HUES6 (cell line): ENCODE measurements around the gene SLC6A12.

Source experiments
- H3K27ac ChIP-seq: 2 replicates; pipeline ENCODE4 v1.7.0; 2013; ENCODE audit warnings: low read depth, mild to moderate bottlenecking, low read length, inconsistent platforms
- H3K27me3 ChIP-seq: 2 replicates; pipeline ENCODE4 v1.6.1; 2013; ENCODE audit warnings: low read length; ENCODE audit not compliant: control insufficient read depth, insufficient read depth
- H3K36me3 ChIP-seq: 2 replicates; pipeline ENCODE4 v1.6.1; 2013; ENCODE audit warnings: low read length; ENCODE audit not compliant: control insufficient read depth, insufficient read depth
- H3K4me1 ChIP-seq: 2 replicates; pipeline ENCODE4 v1.6.1; 2013; ENCODE audit warnings: low read length; ENCODE audit not compliant: control insufficient read depth, insufficient read depth
- H3K4me3 ChIP-seq: 2 replicates; pipeline ENCODE4 v1.5.1; 2013; ENCODE audit warnings: low read depth, low read length
- H3K9ac ChIP-seq: one replicate; pipeline ENCODE4 v1.6.1; 2013; ENCODE audit warnings: mild to moderate bottlenecking, low read length
- H3K9me3 ChIP-seq: 2 replicates; pipeline ENCODE4 v1.6.1; 2013; ENCODE audit warnings: low read depth, low read length; ENCODE audit not compliant: control insufficient read depth, insufficient read depth

Gene SLC6A12

DNA sequence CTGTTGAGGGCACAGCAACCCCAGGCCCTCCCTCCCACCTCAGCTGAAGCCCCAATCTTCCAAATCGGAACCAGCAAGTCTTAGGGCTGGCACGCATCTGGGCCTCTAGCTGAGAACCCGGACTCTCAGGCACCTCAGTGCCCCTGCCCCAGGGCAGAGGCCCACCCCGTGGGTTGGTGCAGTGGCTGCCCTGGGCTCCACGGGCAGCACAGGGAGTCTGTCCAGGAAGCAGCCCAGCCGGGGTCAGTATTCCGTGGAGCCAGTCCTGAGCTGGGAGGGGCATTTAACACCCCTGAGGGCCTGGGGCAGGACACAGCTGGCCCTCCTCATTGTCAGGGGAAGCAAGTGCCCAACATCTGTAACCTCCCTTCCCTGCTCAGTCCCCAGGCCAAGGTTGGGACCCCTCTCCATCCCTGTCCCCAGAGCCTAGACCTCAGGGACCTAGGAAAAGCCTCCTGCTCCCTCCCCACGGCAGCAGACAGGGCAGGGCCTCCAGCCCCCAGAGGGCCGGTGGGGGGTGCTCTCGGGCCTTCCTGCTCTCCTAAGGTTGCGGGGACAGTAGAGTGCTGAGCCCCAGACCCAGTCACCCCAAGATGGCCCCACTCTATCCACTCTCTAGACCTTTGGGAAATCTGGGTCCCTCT lies 36.5 kb downstream of the SLC6A12 start:
- Histone ChIP-seq H3K27ac (no peak overlapping the region), H3K4me3 (no peak overlapping the region)

DNA sequence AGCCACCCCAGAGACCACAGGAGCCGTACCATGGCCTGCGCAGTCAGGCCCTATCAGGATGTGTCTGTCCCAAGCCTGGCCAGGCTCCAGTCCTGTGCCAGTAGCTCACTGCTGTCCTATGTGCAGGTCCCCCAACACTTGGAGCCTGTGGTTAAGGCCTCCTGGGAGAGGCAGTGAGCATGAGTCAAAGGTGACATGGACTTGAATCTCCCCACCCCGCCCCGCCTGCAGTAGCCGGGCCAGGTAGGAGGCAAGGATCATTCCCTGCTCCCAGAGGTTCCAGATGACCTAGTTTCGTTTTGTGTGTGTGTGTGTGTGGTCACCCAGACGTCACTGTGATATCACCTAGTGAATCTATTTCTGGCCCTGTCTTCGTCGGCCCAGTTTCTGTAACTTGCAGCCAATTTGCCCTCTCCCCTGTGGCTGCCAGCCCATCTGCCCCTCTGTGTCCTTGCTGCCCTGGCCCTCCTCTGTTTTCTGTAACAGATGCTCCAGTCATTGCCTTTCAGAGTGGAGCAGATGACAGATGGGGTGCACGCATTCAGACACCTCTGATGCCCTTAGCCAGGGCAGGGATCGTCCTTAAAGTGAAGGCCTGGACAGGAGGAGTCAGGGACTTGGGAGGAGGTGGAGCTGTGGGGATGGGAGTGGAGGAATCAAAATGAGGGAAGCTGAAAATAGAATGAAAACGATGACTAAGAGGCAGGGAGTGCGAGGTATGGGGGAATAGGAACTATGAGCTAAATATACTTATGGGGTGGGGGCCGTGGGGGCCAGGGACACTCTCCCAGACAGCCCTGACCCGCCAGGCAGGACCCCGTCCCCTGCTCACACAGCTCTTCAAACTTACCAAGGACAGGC lies 37.4 kb downstream of the SLC6A12 start:
- Histone ChIP-seq H3K27me3 (no peaks in the 10 kb centered on the region), H3K4me1 (peaks cover 37% of the 10 kb centered on the region), H3K27ac (no peak overlapping the region), H3K36me3 (no peaks in the 10 kb centered on the region), H3K4me3 (no peak overlapping the region), H3K9me3 (no peaks in the 10 kb centered on the region), H3K9ac (no peak overlapping the region)

More for the DNA sequence above, 36.5 kb downstream of the SLC6A12 start:
- Histone ChIP-seq H3K4me1 (peaks cover 44% of the 10 kb centered on the region), H3K9ac (no peak overlapping the region), H3K27me3 (no peaks in the 10 kb centered on the region), H3K9me3 (no peaks in the 10 kb centered on the region), H3K36me3 (no peaks in the 10 kb centered on the region)

DNA sequence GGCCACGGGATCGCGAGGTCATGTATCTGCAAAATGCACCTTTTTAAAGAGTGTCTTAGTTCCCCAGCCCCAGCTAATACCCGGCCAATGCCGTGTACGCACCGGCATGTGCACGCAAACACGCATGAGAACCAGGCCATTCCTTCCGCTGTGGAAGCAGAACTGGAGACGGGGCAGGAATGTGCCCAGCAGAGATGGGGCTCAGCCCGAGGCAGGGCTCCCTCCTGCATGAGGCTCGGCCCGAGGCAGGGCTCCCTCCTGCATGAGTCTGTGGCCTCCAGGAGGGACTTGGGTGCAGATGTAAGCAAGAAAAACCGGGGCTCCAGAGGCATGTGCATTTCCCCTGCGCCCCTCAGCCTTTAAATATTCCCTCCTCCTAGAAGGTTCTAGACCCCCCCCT lies 38.2 kb downstream of the SLC6A12 start:
- H3K4me1 ChIP-seq = peaks cover 44% of the 10 kb centered on the region
- no peak overlapping the region for H3K4me3 ChIP-seq
- no peaks in the 10 kb centered on the region for H3K27me3 ChIP-seq
- H3K9ac ChIP-seq = no peak overlapping the region
- H3K27ac ChIP-seq = no peak overlapping the region
- H3K9me3 ChIP-seq = no peaks in the 10 kb centered on the region
- H3K36me3 ChIP-seq = no peaks in the 10 kb centered on the region

DNA sequence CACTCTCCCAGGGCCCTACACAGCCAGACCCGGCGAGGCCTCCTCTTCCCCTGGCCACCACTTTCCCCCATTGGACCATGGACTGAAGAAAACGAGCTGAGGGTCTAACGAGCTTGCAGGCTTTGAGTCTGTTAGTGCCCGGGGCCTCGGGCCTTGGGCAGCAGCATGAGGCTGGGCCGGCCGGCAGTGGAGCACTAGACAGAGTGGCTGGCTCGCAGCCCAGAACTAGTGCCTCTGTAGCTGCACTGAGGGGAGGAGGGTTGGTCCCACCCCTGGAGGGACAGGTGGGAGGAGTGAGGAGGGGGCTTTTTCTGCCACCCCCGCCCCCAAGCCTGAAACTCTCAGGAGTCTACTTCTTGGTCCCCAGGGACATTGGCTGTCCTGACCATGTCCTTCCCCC lies 38.7 kb downstream of the SLC6A12 start:
- Histone ChIP-seq H3K4me1 (peaks cover 49% of the 10 kb centered on the region), H3K27ac (no peak overlapping the region), H3K27me3 (no peaks in the 10 kb centered on the region), H3K9me3 (no peaks in the 10 kb centered on the region), H3K4me3 (no peak overlapping the region), H3K9ac (no peak overlapping the region), H3K36me3 (no peaks in the 10 kb centered on the region)

DNA sequence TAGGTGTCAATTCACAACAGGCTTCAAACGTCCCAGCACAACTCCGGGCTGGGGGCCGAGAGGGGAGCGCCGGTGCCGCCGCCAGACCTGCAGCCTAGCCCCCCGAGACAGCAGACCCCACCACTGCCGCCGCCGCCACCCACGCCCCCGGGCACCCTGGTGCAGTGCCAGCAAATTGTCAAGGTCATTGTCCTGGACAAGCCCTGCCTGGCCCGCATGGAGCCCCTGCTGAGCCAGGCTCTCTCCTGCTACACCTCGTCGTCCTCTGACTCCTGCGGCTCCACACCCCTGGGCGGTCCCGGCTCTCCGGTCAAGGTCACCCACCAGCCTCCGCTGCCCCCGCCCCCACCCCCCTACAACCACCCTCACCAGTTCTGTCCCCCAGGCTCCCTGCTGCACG lies 39.4 kb downstream of the SLC6A12 start:
- no peak overlapping the region for H3K4me3 ChIP-seq
- peaks cover 52% of the 10 kb centered on the region for H3K4me1 ChIP-seq
- H3K27ac ChIP-seq = no peak overlapping the region
- H3K36me3 ChIP-seq = no peaks in the 10 kb centered on the region
- no peaks in the 10 kb centered on the region for H3K9me3 ChIP-seq
- H3K9ac ChIP-seq = no peak overlapping the region
- no peaks in the 10 kb centered on the region; the same call in 1 of the 2 replicates for H3K27me3 ChIP-seq

DNA sequence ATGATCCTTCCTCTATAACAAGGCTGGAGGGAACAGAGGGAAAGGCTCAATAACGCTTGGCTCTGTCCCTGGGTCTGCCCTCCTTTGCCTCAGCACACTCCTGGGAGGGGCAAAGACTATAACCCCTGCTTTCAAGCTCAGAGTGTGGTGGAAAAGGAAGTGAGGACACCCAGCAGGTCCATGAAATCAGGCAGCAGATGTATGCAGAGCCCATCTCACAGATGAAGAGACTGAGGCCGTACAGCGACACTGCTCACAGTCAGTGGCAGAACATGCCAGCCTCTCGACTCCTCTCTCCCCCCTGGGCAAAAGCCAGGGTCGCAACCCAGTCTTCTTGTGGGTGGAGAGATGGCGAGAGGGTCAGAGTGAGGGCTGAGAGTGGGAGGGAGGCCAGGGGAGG lies 39.8 kb downstream of the SLC6A12 start:
- peaks cover 52% of the 10 kb centered on the region for H3K4me1 ChIP-seq
- H3K9me3 ChIP-seq = no peaks in the 10 kb centered on the region

DNA sequence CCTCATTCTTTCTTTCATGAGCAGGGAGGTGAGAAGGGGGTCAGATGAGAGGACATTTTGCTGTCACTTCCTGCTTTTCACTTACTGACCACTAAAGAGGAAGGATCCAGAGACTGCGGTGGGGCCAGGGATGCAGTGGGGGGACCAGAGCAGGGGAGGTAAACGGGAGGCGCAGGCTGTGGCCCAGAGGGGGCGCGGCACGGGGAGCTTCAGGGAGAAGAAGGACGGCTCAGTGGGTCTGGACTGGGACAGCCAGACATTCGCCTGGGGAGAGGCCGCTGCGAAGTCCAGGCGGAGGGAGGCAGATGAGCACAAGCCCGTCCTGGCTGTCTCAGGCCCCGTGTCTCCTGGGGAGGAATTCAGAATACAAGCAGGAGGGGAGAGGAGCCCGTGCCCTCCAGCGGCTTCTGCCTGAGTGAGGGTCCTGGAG lies 41.2 kb downstream of the SLC6A12 start:
- Histone ChIP-seq H3K9ac (no peak overlapping the region), H3K4me1 (peaks cover 56% of the 10 kb centered on the region)

More for the DNA sequence above, 39.8 kb downstream of the SLC6A12 start:
- Histone ChIP-seq H3K27me3 (no peaks in the 10 kb centered on the region; the same call in 1 of the 2 replicates), H3K4me3 (no peak overlapping the region), H3K36me3 (no peaks in the 10 kb centered on the region), H3K9ac (no peak overlapping the region), H3K27ac (no peak overlapping the region)

DNA sequence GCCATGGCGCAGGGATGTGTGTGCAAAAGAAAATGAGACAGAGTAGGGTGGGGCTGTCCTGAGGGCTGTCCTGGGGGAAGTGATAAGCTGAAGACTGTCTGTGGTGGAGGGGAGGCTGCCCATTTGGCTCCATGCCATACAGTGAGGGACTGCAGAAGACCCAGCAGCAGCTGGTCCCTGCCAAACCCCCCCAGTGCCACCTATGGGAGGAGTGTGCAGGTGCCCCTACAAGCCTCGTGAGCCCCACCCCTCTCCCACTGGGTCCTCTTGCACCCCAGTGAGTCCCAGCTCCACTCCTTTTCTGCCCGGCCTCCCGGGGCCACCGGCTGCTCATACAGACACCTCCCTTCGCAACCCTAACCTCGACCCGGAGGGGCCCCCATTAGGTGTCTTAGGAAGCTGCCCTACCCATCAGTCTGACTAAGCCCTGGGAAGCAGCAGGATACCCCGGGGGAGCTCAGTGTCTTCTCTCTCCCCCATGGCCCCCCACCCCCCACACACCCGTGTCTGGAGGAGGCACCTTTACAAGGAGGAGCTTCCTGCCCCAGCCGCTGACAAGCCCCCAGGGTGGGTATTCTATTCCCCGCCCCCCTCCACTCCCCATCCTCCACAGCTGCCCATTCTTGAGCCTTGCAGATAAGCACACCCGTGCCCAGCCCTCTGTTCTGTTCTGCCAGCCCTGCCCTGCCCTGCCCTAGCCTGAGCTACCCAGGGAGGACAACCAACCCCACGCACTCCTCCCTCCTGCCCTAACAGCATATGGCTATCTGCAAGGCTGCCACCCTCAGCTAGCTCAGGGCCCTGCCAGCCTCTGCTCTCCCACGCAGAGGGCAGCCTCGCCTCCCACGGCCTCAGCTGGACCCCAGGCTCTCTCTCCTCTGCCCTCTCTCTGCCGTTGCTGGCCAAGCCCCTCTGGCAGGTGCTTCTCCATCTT lies 41.9 kb downstream of the SLC6A12 start:
- Histone ChIP-seq H3K4me3 (no peak overlapping the region), H3K27ac (no peak overlapping the region), H3K27me3 (no peaks in the 10 kb centered on the region; the same call in 1 of the 2 replicates), H3K4me1 (peaks cover 57% of the 10 kb centered on the region), H3K36me3 (no peaks in the 10 kb centered on the region), H3K9ac (no peak overlapping the region), H3K9me3 (no peaks in the 10 kb centered on the region)

More for the DNA sequence above, 41.2 kb downstream of the SLC6A12 start:
- no peak overlapping the region for H3K27ac ChIP-seq
- H3K4me3 ChIP-seq = no peak overlapping the region
- no peaks in the 10 kb centered on the region for H3K36me3 ChIP-seq
- no peaks in the 10 kb centered on the region for H3K9me3 ChIP-seq
- H3K27me3 ChIP-seq = no peaks in the 10 kb centered on the region; the same call in 1 of the 2 replicates

DNA sequence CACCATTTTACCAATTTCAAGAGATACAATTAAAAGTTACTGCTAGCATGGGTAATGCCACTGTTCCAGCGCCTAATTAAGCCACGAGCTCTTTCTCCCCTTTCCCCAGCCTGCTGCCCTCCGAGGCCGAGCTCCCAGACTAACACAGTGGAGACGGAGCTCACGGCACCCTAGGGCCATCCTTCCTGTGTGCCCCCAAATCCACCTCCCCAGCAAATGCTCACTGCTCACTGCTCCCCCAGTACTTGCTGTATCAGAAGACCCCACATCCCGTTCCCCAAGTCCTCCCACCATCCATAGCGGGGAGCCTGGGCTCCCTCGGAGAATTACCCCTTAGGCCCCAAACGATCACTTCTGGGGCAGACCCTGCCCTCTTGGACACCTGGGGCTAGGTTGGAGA lies 42.7 kb downstream of the SLC6A12 start:
- Histone ChIP-seq H3K27me3 (no peaks in the 10 kb centered on the region; the same call in 1 of the 2 replicates), H3K4me3 (no peak overlapping the region), H3K36me3 (no peaks in the 10 kb centered on the region), H3K27ac (no peak overlapping the region), H3K9ac (no peak overlapping the region), H3K4me1 (peaks cover 49% of the 10 kb centered on the region), H3K9me3 (no peaks in the 10 kb centered on the region)

DNA sequence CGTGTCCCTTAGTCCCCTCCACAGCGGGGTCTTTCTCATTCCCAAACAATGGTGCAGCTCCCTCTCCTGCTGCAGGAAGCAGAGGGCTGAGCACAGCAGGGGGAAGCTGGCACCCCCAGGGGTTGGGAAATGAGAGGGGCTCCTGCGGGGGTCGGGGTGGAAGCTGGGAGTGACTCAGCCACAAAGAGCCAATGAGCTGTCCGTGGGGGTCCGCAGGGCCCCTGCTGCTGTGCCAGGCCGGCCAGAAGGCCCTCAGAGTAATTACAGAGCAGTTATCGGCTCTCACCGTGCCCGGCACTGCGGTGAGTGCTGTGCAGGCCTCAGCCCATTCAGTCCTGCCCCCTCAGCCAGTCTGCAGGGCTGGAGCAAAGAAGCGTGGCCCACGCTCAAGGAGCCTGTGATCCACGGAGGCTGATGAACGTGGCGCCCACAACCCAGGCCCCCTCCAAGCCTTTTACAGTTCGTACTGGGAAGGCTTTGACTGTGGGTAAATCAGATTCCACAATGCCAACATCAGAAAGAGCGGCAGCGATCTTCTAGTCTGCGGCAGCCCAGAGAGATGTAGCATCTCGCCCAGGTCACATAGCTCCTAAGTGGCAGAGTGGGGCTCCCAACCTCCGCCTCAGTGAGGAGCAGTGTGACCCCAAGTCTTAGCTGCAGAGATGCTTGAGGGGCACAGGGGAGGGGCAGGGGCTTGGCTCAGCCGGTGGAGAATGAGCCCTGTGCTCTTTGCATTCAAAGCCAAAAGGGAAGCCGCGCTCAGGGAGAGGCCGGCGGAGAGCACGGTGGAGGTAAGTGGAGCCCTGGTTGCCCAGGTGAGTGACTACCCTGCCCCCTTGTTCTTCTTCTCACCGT lies 43.4 kb downstream of the SLC6A12 start:
- Histone ChIP-seq H3K36me3 (no peaks in the 10 kb centered on the region), H3K4me3 (no peak overlapping the region), H3K9me3 (no peaks in the 10 kb centered on the region), H3K27ac (no peak overlapping the region), H3K27me3 (no peaks in the 10 kb centered on the region; the same call in 1 of the 2 replicates), H3K4me1 (peaks cover 49% of the 10 kb centered on the region), H3K9ac (no peak overlapping the region)
